OCI-LY1 (cell line): ENCODE measurements around the gene MINDY3.

ENCODE experiments used
- H2AFZ ChIP-seq: fragments of 200-600 bp; sonication (generic), shearing (Covaris generic); 2 replicates; pipeline ENCODE4 v1.6.0; 2014; ENCODE audit warnings: antibody characterized with exemption, mild to moderate bottlenecking, low read length
- H3F3A ChIP-seq: fragments of 200-600 bp; sonication (generic), shearing (Covaris generic); 2 replicates; pipeline ENCODE4 v1.6.0; 2014; ENCODE audit warnings: mild to moderate bottlenecking, antibody characterized with exemption, low read length, moderate library complexity; ENCODE audit not compliant: insufficient read depth
- H3K27ac ChIP-seq: fragments of 200-600 bp; sonication (generic); 2 replicates; pipeline ENCODE4 v1.5.1; 2014; ENCODE audit warnings: low read length, mixed run types, mild to moderate bottlenecking, low read depth; ENCODE audit not compliant: poor library complexity, severe bottlenecking
- H3K27me3 ChIP-seq: fragments of 200-600 bp; sonication (generic); 2 replicates; pipeline ENCODE4 v1.6.0; 2014; ENCODE audit warnings: antibody characterized with exemption, mild to moderate bottlenecking, low read length, moderate library complexity; ENCODE audit not compliant: insufficient read depth
- H3K36me3 ChIP-seq: fragments of 200-600 bp; sonication (generic); 2 replicates; pipeline ENCODE4 v1.6.1; 2014; ENCODE audit warnings: mild to moderate bottlenecking, antibody characterized with exemption, low read length, moderate library complexity, mixed read lengths; ENCODE audit not compliant: insufficient read depth
- H3K4me1 ChIP-seq: fragments of 200-600 bp; sonication (generic); 2 replicates; pipeline ENCODE4 v1.5.1; 2014; ENCODE audit warnings: mild to moderate bottlenecking, low read length, moderate library complexity; ENCODE audit not compliant: insufficient read depth, severe bottlenecking
- H3K4me2 ChIP-seq: fragments of 200-600 bp; sonication (generic), shearing (Covaris generic); 2 replicates; pipeline ENCODE4 v1.6.1; 2014; ENCODE audit warnings: low read length
- H3K4me3 ChIP-seq: fragments of 200-600 bp; sonication (generic); 2 replicates; pipeline ENCODE4 v1.5.1; 2014; ENCODE audit warnings: low read length, low read depth, mild to moderate bottlenecking, mixed read lengths; ENCODE audit not compliant: poor library complexity, severe bottlenecking
- H3K79me2 ChIP-seq: fragments of 200-600 bp; shearing (Covaris generic); 2 replicates; pipeline ENCODE4 v1.6.1; 2016; ENCODE audit warnings: mixed run types, low read length, mixed read lengths; ENCODE audit not compliant: insufficient read depth
- H3K9ac ChIP-seq: fragments of 200-600 bp; sonication (generic), shearing (Covaris generic); 2 replicates; pipeline ENCODE4 v1.6.1; 2014; ENCODE audit warnings: mild to moderate bottlenecking, low read length, mixed read lengths
- H3K9me2 ChIP-seq: fragments of 200-600 bp; sonication (generic), shearing (Covaris generic); 2 replicates; pipeline ENCODE4 v1.6.1; 2014; ENCODE audit warnings: low read depth, mild to moderate bottlenecking, low read length, mixed read lengths
- H3K9me3 ChIP-seq: fragments of 200-600 bp; shearing (Covaris generic); 2 replicates; pipeline ENCODE4 v1.6.1; 2014; ENCODE audit warnings: low read length, mixed read lengths
- H4K20me1 ChIP-seq: fragments of 200-600 bp; sonication (generic), shearing (Covaris generic); 2 replicates; pipeline ENCODE4 v1.6.0; 2016; ENCODE audit warnings: mild to moderate bottlenecking, low read length; ENCODE audit not compliant: insufficient read depth
- EZH2 ChIP-seq: fragments of 200-600 bp; sonication (generic), shearing (Covaris generic); IDR thresholded peaks from 2 replicates; pipeline ENCODE4 v1.8.0; 2017; ENCODE audit warnings: borderline replicate concordance, mixed run types, mild to moderate bottlenecking, antibody characterized with exemption, low read length, moderate library complexity, mixed read lengths
- TF ChIP-seq, protein P1 (sequence below): fragments of 200-600 bp; sonication (generic), shearing (Covaris generic); IDR thresholded peaks from 2 replicates; pipeline ENCODE4 v1.5.1; 2017; ENCODE audit warnings: mild to moderate bottlenecking, antibody characterized with exemption, low read length, moderate library complexity, mixed read lengths

The MINDY3 gene

DNA sequence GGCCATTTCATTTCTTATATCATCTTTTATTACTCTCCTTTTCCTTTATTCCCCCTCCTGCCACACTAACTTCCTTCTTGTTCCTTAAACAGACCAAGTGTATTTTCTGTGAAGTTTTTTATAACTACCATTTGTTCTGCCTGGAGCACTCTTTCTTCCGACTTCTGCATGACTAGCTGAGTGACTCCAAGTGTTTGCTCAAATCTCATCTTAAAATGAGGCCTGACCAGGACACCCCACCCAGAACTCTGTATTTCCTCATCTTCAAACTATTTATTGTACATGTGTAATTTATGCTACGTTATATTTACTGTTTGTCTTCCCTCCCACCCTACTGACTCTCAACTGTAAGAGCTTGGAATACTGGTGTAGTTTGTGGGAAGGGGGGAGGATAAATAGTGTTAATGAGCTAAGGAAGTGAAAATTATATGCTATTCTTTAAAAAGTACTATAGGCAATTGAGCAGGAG lies 3.2 kb downstream of the MINDY3 start:
- H3K27me3 ChIP-seq = no peaks in the 10 kb centered on the region
- H3K36me3 ChIP-seq = peaks cover 28% of the 10 kb centered on the region
- peaks cover 64% of the 10 kb centered on the region for H3K79me2 ChIP-seq
- H4K20me1 ChIP-seq = no peaks in the 10 kb centered on the region
- no peak for TF ChIP-seq EZH2
- TF ChIP-seq, protein P1, sequence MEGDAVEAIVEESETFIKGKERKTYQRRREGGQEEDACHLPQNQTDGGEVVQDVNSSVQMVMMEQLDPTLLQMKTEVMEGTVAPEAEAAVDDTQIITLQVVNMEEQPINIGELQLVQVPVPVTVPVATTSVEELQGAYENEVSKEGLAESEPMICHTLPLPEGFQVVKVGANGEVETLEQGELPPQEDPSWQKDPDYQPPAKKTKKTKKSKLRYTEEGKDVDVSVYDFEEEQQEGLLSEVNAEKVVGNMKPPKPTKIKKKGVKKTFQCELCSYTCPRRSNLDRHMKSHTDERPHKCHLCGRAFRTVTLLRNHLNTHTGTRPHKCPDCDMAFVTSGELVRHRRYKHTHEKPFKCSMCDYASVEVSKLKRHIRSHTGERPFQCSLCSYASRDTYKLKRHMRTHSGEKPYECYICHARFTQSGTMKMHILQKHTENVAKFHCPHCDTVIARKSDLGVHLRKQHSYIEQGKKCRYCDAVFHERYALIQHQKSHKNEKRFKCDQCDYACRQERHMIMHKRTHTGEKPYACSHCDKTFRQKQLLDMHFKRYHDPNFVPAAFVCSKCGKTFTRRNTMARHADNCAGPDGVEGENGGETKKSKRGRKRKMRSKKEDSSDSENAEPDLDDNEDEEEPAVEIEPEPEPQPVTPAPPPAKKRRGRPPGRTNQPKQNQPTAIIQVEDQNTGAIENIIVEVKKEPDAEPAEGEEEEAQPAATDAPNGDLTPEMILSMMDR = no peak
- no peak overlapping the region for H2AFZ ChIP-seq
- H3K9me3 ChIP-seq = 0 out of 2 replicates have a peak, but pooled peaks cover 1% of the 10 kb centered on the region
- H3F3A ChIP-seq = no peaks in the 10 kb centered on the region
- no peaks in the 10 kb centered on the region for H3K9me2 ChIP-seq
- no peak overlapping the region for H3K27ac ChIP-seq
- no peak overlapping the region for H3K4me3 ChIP-seq
- H3K9ac ChIP-seq = no peak overlapping the region
- no peak overlapping the region for H3K4me2 ChIP-seq
- peaks cover 24% of the 10 kb centered on the region for H3K4me1 ChIP-seq

DNA sequence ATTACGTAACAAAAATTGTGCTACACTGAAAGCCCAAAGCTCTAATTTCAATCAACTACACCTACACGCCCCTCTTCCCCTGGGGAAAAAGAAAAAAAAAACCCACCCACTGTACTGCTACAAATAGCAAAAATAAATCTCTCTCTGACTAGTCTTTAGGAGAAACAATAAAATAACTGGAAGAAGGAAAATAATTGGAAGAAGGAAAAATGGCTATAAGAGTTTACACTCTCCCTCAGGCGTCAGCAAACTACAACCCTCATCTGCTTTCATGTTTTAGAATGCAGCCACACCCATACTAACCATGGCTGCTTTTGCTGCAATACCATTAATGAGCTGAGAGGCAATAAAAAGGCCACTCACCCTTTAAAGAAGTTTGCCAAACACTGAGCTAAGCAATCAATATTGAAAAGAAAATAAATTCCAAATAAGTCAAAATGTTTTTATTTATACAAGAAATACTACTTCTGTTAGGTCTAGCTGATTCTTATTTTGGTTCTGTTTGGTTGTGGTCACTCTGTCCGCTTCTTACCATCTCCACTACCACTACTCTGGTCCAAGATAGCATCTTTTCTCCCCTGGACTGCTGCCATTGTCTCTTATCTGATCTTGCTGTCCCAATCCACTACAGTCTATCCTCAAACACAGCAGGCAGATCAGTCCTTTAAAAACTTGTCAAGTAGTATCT lies 3.8 kb downstream of the MINDY3 start:
- H3K9ac ChIP-seq = no peak overlapping the region
- H3K9me3 ChIP-seq = peaks cover 6% of the 10 kb centered on the region; the same call in 1 of the 2 replicates
- TF ChIP-seq EZH2 = no peak
- TF ChIP-seq, protein P1 = no peak
- no peak overlapping the region for H3K27ac ChIP-seq
- peaks cover 24% of the 10 kb centered on the region for H3K4me1 ChIP-seq
- H3K4me3 ChIP-seq = no peak overlapping the region
- no peaks in the 10 kb centered on the region for H3K27me3 ChIP-seq
- no peak overlapping the region for H3K4me2 ChIP-seq
- no peaks in the 10 kb centered on the region for H4K20me1 ChIP-seq
- no peaks in the 10 kb centered on the region for H3K9me2 ChIP-seq
- H3K79me2 ChIP-seq = peaks cover 64% of the 10 kb centered on the region
- no peaks in the 10 kb centered on the region for H3F3A ChIP-seq
- H3K36me3 ChIP-seq = peaks cover 31% of the 10 kb centered on the region
- H2AFZ ChIP-seq = no peak overlapping the region

GRCh38 chr10:15853800-15854199 lies 6.5 kb downstream of the MINDY3 start:
- H3K36me3 ChIP-seq = peaks cover 31% of the 10 kb centered on the region
- peaks cover 11% of the 10 kb centered on the region for H3K4me1 ChIP-seq
- no peaks in the 10 kb centered on the region for H3K9me2 ChIP-seq
- H3K9me3 ChIP-seq = peaks cover 8% of the 10 kb centered on the region; the same call in 1 of the 2 replicates
- no peak overlapping the region for H3K27ac ChIP-seq
- H2AFZ ChIP-seq = no peak overlapping the region
- H3F3A ChIP-seq = no peaks in the 10 kb centered on the region
- no peaks in the 10 kb centered on the region for H3K27me3 ChIP-seq
- H3K9ac ChIP-seq = no peak overlapping the region
- no peak overlapping the region for H3K4me3 ChIP-seq
- H3K4me2 ChIP-seq = no peak overlapping the region
- H4K20me1 ChIP-seq = no peaks in the 10 kb centered on the region
- H3K79me2 ChIP-seq = peaks cover 60% of the 10 kb centered on the region
- no peak for TF ChIP-seq EZH2
- TF ChIP-seq, protein P1 = no peak
